HCT116 (cell line): Measurements from ENCODE around the gene GNB1. TPM values are rescaled to one million over a fixed set of nuclear protein-coding genes. Genes with fewer than 3 reads are reported as not detected.

ENCODE experiments used
- ATAC-seq: fragments of 200-7000 bp; cut with Tn5 transposase; 2 replicates; pipeline ENCODE4 v1.9.1; 2020; ENCODE audit warnings: mild to moderate bottlenecking, moderate library complexity
- BruUV-seq: library from RNA; stranded (reverse); fragments of 400-500 nt; replicated peaks from 2 replicates; lab custom pipeline; 2021; lab: Mats Ljungman, UMichigan
- CTCF ChIA-PET: fragments of 300-600 bp; sonication (Branson Sonifier 250); formaldehyde crosslinking; loops from one replicate; lab custom pipeline; 2021; ENCODE audit warnings: antibody characterized with exemption; lab: Charles Lee
- POLR2A ChIA-PET: fragments of 300-600, 350-600 bp; sonication (Branson Sonifier 250); formaldehyde crosslinking; loops from one replicate; lab custom pipeline; 2021; ENCODE audit warnings: antibody characterized with exemption; lab: Charles Lee
- RAD21 ChIA-PET, 2 experiments: fragments of 300-600 bp; sonication (Branson Sonifier 250); formaldehyde crosslinking; loops; one replicate each; lab custom pipeline; 2023; ENCODE audit warnings: low total read pairs in 2 of 2; ENCODE audit not compliant: uncharacterized antibody in 2 of 2, unreplicated experiment in 2 of 2, low non-redundant PET in 1 of 2; lab: Charles Lee
- DNase-seq: peaks from one replicate; pipeline ENCODE4 v3.0.0-alpha.2; 2010; ENCODE audit warnings: low read depth, low spot score
- H2AFZ ChIP-seq: fragments of 200-600 bp; shearing (Covaris generic), sonication (generic); 2 replicates; pipeline ENCODE4 v1.6.1; 2017; ENCODE audit warnings: low read depth, mixed run types, mixed read lengths, antibody characterized with exemption, low read length; ENCODE audit not compliant: poor library complexity, severe bottlenecking
- H3K27ac ChIP-seq: 2 replicates; pipeline ENCODE4 v1.5.1; 2012; ENCODE audit warnings: low read depth, low read length
- H3K27me3 ChIP-seq: fragments of 200-600 bp; sonication (generic); 2 replicates; pipeline ENCODE4 v1.6.1; 2016; ENCODE audit warnings: mixed run types, low read length, mixed read lengths; ENCODE audit not compliant: insufficient read depth
- H3K36me3 ChIP-seq, 2 experiments: fragments of 200-500 bp in 1 of 2; fragments of 200-600 bp in 1 of 2; sonication (Bioruptor generic) in 1 of 2; sonication (generic) in 1 of 2; 2 replicates each; pipeline versions ENCODE4 v1.5.1 to v1.6.1; 2014 to 2016; ENCODE audit warnings: low read length in 2 of 2, inconsistent platforms in 1 of 2, mixed read lengths in 1 of 2, mixed run types in 1 of 2; ENCODE audit not compliant: insufficient read depth in 2 of 2, control insufficient read depth in 1 of 2
- H3K4me1 ChIP-seq, 2 experiments: fragments of 200-600 bp in 1 of 2; sonication (generic) in 1 of 2; 2 replicates each; pipeline versions ENCODE4 v1.5.1 to v1.6.1; 2012 to 2017; ENCODE audit warnings: low read length in 2 of 2, inconsistent platforms in 1 of 2, mild to moderate bottlenecking in 1 of 2, mixed read lengths in 1 of 2, mixed run types in 1 of 2, moderate library complexity in 1 of 2; ENCODE audit not compliant: insufficient read depth in 2 of 2, control insufficient read depth in 1 of 2
- H3K4me2 ChIP-seq: fragments of 200-600 bp; sonication (generic); 2 replicates; pipeline ENCODE4 v1.6.1; 2017; ENCODE audit warnings: mixed run types, low read length, mixed read lengths
- H3K4me3 ChIP-seq, 2 experiments: fragments of 200-600 bp in 1 of 2; sonication (generic) in 1 of 2; replicated peaks in 1 of 2; 2 replicates each; pipeline ENCODE4 v1.5.1; 2011 to 2016; ENCODE audit warnings: low read length in 2 of 2, control low read depth in 1 of 2, low read depth in 1 of 2, mild to moderate bottlenecking in 1 of 2, mixed read lengths in 1 of 2, mixed run types in 1 of 2
- H3K79me2 ChIP-seq: fragments of 200-600 bp; sonication (generic); 2 replicates; pipeline ENCODE4 v1.6.1; 2017; ENCODE audit warnings: mild to moderate bottlenecking, mixed run types, low read length, moderate library complexity, mixed read lengths; ENCODE audit not compliant: insufficient read depth
- H3K9ac ChIP-seq: fragments of 200-600 bp; sonication (generic); 2 replicates; pipeline ENCODE4 v1.6.1; 2016; ENCODE audit warnings: low read length, mixed read lengths
- H3K9me2 ChIP-seq: fragments of 200-600 bp; sonication (generic), shearing (Covaris generic); 2 replicates; pipeline ENCODE4 v1.6.1; 2017; ENCODE audit warnings: mixed run types, mild to moderate bottlenecking, moderate library complexity; ENCODE audit not compliant: insufficient read depth
- H3K9me3 ChIP-seq, 2 experiments: fragments of 200-500 bp in 1 of 2; fragments of 200-600 bp in 1 of 2; sonication (Bioruptor generic) in 1 of 2; sonication (generic) in 1 of 2; 2 replicates each; pipeline ENCODE4 v1.6.1; 2014 to 2017; ENCODE audit warnings: low read length in 2 of 2, mixed read lengths in 2 of 2, inconsistent platforms in 1 of 2, low read depth in 1 of 2, mild to moderate bottlenecking in 1 of 2, mixed run types in 1 of 2, moderate library complexity in 1 of 2; ENCODE audit not compliant: control insufficient read depth in 1 of 2, insufficient read depth in 1 of 2
- H4K20me1 ChIP-seq: fragments of 200-600 bp; sonication (generic), shearing (Covaris generic); 2 replicates; pipeline ENCODE4 v1.6.1; 2017; ENCODE audit warnings: mixed run types, mild to moderate bottlenecking, moderate library complexity; ENCODE audit not compliant: insufficient read depth
- ATF3 ChIP-seq: IDR thresholded peaks from 2 replicates; pipeline ENCODE4 v1.6.1; 2012
- CBX3 ChIP-seq: IDR thresholded peaks from 2 replicates; pipeline ENCODE4 v1.6.1; 2012; ENCODE audit warnings: low read depth
- CEBPB ChIP-seq: IDR thresholded peaks from 2 replicates; pipeline ENCODE4 v1.6.1; 2012; ENCODE audit warnings: low read depth
- EGR1 ChIP-seq: IDR thresholded peaks from 2 replicates; pipeline ENCODE4 v1.6.1; 2012; ENCODE audit warnings: low read depth
- ELF1 ChIP-seq: IDR thresholded peaks from 2 replicates; pipeline ENCODE4 v1.6.1; 2012; ENCODE audit warnings: low read depth, borderline replicate concordance
- EZH2phosphoT487 ChIP-seq: fragments of 200-600 bp; IDR thresholded peaks from 2 replicates; pipeline ENCODE4 v1.6.1; 2018; ENCODE audit warnings: antibody characterized with exemption, borderline replicate concordance
- JUND ChIP-seq: IDR thresholded peaks from 2 replicates; pipeline ENCODE4 v1.6.1; 2012
- MAX ChIP-seq: IDR thresholded peaks from 2 replicates; pipeline ENCODE4 v1.6.1; 2012
- POLR2A ChIP-seq: IDR thresholded peaks from 2 replicates; pipeline ENCODE4 v1.7.0; 2011; ENCODE audit warnings: borderline replicate concordance; ENCODE audit not compliant: insufficient read depth, insufficient read length; ENCODE audit errors: extremely low read depth
- POLR2AphosphoS5 ChIP-seq: IDR thresholded peaks from 2 replicates; pipeline ENCODE4 v1.6.1; 2011; ENCODE audit warnings: mild to moderate bottlenecking, low read depth, low read length, moderate library complexity
- REST ChIP-seq: IDR thresholded peaks from 2 replicates; pipeline ENCODE4 v1.6.1; 2012; ENCODE audit warnings: low read depth
- SIN3A ChIP-seq: IDR thresholded peaks from 2 replicates; pipeline ENCODE4 v1.6.1; 2012; ENCODE audit warnings: low read depth
- SRF ChIP-seq: IDR thresholded peaks from 2 replicates; pipeline ENCODE4 v1.6.1; 2012; ENCODE audit warnings: low read depth
- TCF7L2 ChIP-seq: IDR thresholded peaks from 2 replicates; pipeline ENCODE4 v1.7.0; 2011; ENCODE audit warnings: borderline replicate concordance, inconsistent platforms; ENCODE audit not compliant: insufficient read depth, insufficient read length; ENCODE audit errors: extremely low read depth
- ZNF274 ChIP-seq: fragments of 200-500 bp; sonication (Bioruptor generic); IDR thresholded peaks from 2 replicates; pipeline ENCODE4 v1.6.1; 2014; ENCODE audit warnings: mild to moderate bottlenecking, low read depth, low read length, inconsistent platforms
- intact Hi-C: fragments of 100-400 bp; cut with micrococcal nuclease; formaldehyde crosslinking; loops from 2 replicates; pipeline ENCODE4 v1.10.0; 2022
- total RNA-seq: library from RNA; stranded (reverse); gene quantifications from one replicate; pipeline ENCODE4 v1.2.1, GENCODE V29; 2021; ENCODE audit not compliant: unreplicated experiment

GNB1 gene
- total RNA-seq, 1 experiment from 2014 or later = 371 TPM

- no peak overlapping the region for H3K9ac ChIP-seq
- CTCF ChIA-PET = no interaction called here
- POLR2A ChIA-PET = no interaction called here
- no peak for ATAC-seq
- BruUV-seq = no TSS peak
- DNase-seq = no peak
- H3K9me3 ChIP-seq = no peaks in the 10 kb centered on the region
- intact Hi-C loops = no loop called here
- TF ChIP-seq POLR2A (no peak), SIN3A (no peak), ZNF274 (no peak), ELF1 (no peak), TCF7L2 (no peak), CBX3 (no peak)
- H4K20me1 ChIP-seq = no peaks in the 10 kb centered on the region
- H3K4me2 ChIP-seq = no peak overlapping the region
- H3K79me2 ChIP-seq = 0 out of 2 replicates have a peak, but pooled peaks cover 8% of the 10 kb centered on the region
- no peaks in the 10 kb centered on the region for H3K27me3 ChIP-seq
- no peaks in the 10 kb centered on the region for H3K36me3 ChIP-seq
- no peak overlapping the region for H3K27ac ChIP-seq
- H3K4me1 ChIP-seq = peaks cover 11 to 29% of the 10 kb centered on the region in 2 experiments
- RAD21 ChIA-PET = no interaction called here
- no peak overlapping the region for H2AFZ ChIP-seq
- no peaks in the 10 kb centered on the region for H3K9me2 ChIP-seq
- no peak overlapping the region for H3K4me3 ChIP-seq
Measured at GRCh38 chr1:1915911-1916840, 25.3 kb upstream of the GNB1 start.

- ChIA-PET RAD21 (no interaction called here), POLR2A (no interaction called here), CTCF (no interaction called here)
- Histone ChIP-seq H3K79me2 (0 out of 2 replicates have a peak, but pooled peaks cover 8% of the 10 kb centered on the region), H3K9me3 (no peaks in the 10 kb centered on the region), H3K36me3 (no peaks in the 10 kb centered on the region), H4K20me1 (no peaks in the 10 kb centered on the region), H3K9me2 (no peaks in the 10 kb centered on the region), H3K4me3 (no peak within 1 kb of the TSS), H3K9ac (no peak within 1 kb of the TSS), H3K27me3 (no peaks in the 10 kb centered on the region), H3K4me1 (peaks cover 12 to 30% of the 10 kb centered on the region in 2 experiments), H3K27ac (no peak within 1 kb of the TSS), H2AFZ (no peak within 1 kb of the TSS), H3K4me2 (no peak within 1 kb of the TSS)
- no peak for ATAC-seq
- DNase-seq = no peak
- BruUV-seq = no TSS peak
- intact Hi-C loops = no loop called here
- no peak for TF ChIP-seq ZNF274
- no peak for TF ChIP-seq ATF3
- TF ChIP-seq REST = no peak
- TF ChIP-seq POLR2A = no peak
- no peak for TF ChIP-seq ELF1
- no peak for TF ChIP-seq JUND
- TF ChIP-seq EZH2phosphoT487 = no peak
- TF ChIP-seq CEBPB = no peak
- TF ChIP-seq POLR2AphosphoS5 = no peak
- no peak for TF ChIP-seq EGR1
- TF ChIP-seq MAX = no peak
- no peak for TF ChIP-seq SRF
Measured at GRCh38 chr1:1914971-1915692, 24.2 kb upstream of the GNB1 start, which contains the start of gene CALML6. CALML6 (plus strand) TSS chr1:1915260; CDS start chr1:1915281, 21 bp downstream.
